GM18502 (cell line): ENCODE measurements around the gene CADM3.

ENCODE experiments used
- ATAC-seq: cut with Tn5 transposase; IDR thresholded peaks from one replicate; pipeline ENCODE4 v1.9.1; 2021; ENCODE audit warnings: mild to moderate bottlenecking; ENCODE audit not compliant: unreplicated experiment, poor library complexity

CADM3 gene

DNA sequence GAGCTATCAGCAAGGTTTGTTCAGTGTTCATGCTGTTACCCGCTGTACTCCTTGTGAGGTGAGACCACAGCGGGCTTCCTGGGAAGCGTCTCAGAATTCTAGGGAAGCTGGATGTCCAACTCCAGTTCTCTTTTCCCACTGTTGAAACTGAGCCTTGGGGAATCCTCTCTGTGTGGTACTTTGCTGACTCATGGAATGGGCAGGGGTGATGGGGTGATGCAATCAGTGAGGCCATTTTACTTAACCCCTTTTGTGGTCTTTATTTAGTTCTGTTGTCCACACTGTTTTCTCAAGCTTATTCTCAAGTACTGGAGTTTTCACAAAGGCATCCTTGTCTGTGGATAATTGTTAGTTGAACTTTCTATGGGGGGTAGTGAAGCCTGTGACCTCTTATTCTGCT lies 75.9 kb downstream of the CADM3 start:
- ATAC-seq, result no peak

DNA sequence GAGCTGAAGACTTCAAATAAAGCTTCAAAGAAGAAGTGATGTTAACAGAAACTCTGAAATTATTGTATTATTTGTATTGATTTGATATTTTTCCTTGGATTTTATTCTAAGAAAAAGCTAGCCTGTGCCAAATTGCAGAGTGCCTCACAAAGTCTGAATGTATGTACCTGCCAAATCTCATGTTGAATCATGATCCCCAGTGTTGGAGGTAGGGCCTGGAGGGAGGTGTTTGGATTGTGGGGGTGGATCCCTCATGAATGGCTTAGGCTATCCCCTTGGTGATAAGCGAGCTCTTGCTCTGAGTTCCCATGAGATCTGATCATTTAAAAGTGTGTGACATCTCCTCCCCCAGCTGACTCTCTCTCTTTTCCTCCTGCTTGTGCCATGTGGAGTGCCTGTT lies 76.9 kb downstream of the CADM3 start:
- no peak for ATAC-seq

DNA sequence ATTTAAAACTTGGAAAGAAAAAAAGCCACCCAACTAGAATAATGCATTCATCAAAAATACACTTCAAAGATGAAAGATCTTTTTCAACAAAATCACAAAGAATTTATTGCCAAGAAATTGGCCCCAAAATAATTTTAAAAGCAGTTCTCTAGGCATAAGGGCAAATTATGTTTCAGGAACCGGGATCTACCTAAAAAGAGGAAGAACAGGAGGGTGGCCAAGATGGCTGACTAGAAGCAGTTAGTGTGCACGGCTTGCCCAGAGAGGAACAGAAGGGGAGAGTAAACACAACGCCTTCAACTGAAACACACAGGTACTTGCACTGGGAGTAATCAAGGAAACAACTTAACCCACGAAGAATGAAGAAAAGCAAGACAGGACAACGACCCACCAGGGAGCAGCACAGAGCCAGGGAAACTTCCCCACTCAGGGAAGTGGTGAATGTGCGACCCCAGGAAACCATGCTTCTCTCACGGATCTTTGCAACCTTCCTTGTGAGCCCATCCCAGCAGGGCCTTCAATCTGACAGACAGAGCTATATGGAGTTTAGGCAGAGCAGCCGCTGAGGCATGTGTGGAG lies 79.3 kb downstream of the CADM3 start:
- ATAC-seq, result no peak
